Measurements from ENCODE around the gene PDE4B.

GRCh38 chr1:66413838-66414175 is 621.1 kb downstream of the PDE4B start:
- TF ChIP-seq RFX5 (IDR thresholded peaks at IDR 0.05; ENCODE audit: low read depth, low read length) = no peak
- TF ChIP-seq EZH2 (IDR thresholded peaks at IDR 0.05; ENCODE audit: borderline replicate concordance, control insufficient read depth, low read depth, low read length) = no peak
- no peak for TF ChIP-seq CTCF (IDR thresholded peaks at IDR 0.05 in 2 of 3, conservative IDR thresholded peaks at IDR 0.05 in 1 of 3; ENCODE audit: control insufficient read depth in 2 of 3, extremely low read depth in 1 of 3, insufficient read depth in 1 of 3, low read depth in 3 of 3, low read length in 3 of 3)
- TF ChIP-seq IRF3 (IDR thresholded peaks at IDR 0.05) = no peak
- TF ChIP-seq USF2 (IDR thresholded peaks at IDR 0.05; ENCODE audit: borderline replicate concordance, low read depth, low read length) = no peak
- TF ChIP-seq ETV6 (conservative IDR thresholded peaks at IDR 0.05 in 1 of 2, IDR thresholded peaks at IDR 0.05 in 1 of 2; ENCODE audit: borderline replicate concordance in 1 of 2, low read depth in 1 of 2) = no peak
- TF ChIP-seq POLR2A (IDR thresholded peaks at IDR 0.05; ENCODE audit: low read depth, low read length) = no peak
- no peak for TF ChIP-seq JUNB (IDR thresholded peaks at IDR 0.05)
- TF ChIP-seq FOXM1 (IDR thresholded peaks at IDR 0.05; ENCODE audit: low read depth, low read length) = no peak
- TF ChIP-seq POLR2AphosphoS5 (IDR thresholded peaks at IDR 0.05; ENCODE audit: low read length) = no peak
- no peak for TF ChIP-seq EGR1 (IDR thresholded peaks at IDR 0.05; ENCODE audit: borderline replicate concordance in 1 of 2, low read depth in 2 of 2, low read length in 2 of 2)
- TF ChIP-seq MYC (IDR thresholded peaks at IDR 0.05; ENCODE audit: insufficient read depth, insufficient read length, insufficient replicate concordance, low read length, severe bottlenecking) = no peak
- TF ChIP-seq SUZ12 (IDR thresholded peaks at IDR 0.05; ENCODE audit: unreplicated experiment) = no peak

Measured in GM12878 (cell line).